Fibroblast of gingiva (primary cell): ENCODE data around the gene POU2F1.

Source experiments
- DNase-seq: peaks from one replicate; pipeline ENCODE4 v3.0.0-alpha.2; 2011; ENCODE audit warnings: low read depth

POU2F1 gene

DNA sequence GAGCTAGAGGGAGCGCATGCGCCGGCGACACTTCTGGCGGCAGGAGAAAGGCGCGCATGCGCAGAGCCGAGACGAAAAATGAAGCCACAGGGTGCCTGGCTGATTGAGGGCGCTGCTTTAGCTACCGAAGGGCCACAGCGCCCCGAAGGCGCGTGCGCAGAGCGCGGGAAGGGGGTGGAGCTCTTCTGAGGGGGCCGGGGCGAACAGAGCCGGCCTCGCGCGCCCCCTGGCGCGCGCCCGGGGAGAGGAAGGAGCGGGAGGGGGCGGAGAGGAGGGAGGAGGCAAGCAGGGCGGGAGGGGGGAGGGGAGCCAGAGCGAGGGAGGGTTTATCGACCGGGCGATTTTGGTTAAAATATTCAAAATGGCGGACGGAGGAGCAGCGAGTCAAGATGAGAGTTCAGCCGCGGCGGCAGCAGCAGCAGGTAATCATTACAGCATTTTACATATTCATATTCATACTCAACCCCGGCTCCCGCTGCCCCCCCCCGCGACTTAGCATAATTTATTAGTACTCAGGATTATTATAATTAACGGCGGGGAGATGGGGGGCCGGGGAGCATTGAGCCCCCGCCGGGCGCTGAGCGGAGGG lies at the start of gene POU2F1:
Gene POU2F1 (plus strand): TSS at position 350 of the 589 bp plus-strand sequence. CDS start 12 bp downstream, at position 362.
- DNase-seq, result peak; percentile 95

DNA sequence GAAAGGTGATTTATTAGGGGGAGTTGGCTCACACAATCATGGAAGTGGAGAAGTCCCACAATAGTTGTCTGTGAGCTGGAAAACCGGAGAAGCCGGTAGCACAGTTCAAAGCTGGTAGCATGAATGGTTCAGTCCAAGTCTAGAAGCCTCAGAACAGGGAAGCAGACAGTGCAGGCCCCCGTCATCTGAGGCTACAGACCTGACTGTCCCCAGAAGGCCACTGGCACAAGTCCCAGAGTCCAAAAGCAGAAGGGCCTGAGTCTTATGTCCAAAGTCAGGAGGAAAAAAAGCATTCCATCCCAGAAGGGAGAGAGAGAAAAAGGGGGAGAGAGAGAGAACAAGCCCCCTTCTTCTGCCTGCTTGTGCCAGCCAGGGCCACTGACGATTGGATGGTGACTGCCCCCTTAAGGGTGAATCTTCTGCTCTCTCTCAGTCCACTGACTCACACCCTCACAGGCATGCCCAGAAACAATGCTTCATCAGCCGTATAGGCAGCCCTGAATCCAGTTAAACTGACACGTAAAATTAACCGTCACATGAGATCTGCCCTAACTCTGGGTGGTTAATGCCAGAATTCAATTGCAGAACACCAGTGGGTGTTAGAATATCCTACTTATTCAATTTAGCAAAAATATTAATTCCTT lies 49.3 kb upstream of the POU2F1 start:
- DNase-seq, result peak; percentile 13

DNA sequence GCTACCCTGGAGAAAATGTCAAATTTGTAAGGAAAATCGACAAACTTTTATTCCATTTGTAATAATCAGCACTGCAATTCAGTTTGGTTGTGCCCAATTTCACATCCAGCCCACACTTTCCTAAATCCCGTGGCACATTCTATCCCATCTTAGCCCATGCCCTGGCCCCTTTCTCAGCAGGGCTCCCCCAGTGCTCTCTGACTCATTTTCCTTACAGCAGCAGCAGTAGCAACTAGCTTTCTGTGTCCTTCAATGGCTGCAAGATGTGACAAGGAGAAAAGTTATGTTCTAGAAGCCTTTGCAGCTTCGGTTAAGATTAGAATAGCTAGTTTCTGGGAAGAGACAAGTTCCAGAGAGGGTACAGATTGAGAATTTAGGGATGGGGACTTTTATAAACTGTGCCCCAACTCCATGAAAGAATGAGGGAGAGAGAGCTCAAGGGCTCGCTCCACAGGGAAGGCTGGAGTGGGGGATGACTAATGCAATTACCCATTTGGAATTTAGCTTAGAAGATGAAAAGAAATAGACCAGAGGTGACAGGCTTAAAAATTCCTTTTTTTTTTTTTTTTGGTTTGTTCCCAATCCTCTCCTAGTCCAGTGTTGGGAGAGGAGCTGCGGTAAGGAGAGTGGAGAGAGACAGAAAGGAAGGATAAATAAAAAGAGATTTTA lies 47.0 kb upstream of the POU2F1 start:
- no peak for DNase-seq

DNA sequence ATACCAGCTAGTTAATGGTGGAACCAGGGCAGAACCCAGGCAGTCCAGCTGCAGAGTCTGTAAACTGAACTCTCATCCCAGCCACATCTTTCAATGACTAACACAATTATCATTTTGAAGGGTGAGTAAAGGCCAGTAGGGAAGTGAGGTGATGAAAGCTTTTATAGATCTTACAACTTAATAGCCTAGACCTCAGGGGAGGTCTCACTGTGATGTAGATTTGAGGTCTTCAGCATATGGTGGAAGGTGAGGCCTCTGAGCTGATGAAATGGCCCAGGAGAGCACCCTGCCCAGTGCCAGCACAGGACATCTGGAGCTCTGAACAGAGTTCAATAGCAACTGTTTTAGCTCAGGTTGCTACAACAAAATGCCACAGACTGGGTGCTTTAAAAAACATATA lies 44.8 kb upstream of the POU2F1 start:
- DNase-seq, result no peak

DNA sequence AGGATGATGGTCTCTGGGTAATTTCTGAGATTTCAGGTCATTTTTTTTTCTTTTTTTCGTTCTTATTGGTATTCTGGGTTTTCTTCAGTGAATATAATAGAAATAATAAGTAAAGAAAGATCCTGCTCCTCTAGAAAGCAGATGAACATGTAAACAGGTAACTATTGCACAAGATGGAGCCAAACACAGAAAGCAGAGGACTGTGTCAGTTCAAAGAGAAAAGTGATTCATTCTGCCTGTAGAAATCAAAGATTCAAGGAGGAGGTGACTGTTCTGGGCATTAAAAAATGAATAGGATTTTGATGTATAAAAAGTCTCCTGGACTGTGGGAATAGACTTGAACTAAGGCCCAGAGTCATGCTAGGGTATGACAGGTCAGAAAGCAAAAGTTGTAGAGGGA lies 41.9 kb upstream of the POU2F1 start:
- DNase-seq, result no peak

DNA sequence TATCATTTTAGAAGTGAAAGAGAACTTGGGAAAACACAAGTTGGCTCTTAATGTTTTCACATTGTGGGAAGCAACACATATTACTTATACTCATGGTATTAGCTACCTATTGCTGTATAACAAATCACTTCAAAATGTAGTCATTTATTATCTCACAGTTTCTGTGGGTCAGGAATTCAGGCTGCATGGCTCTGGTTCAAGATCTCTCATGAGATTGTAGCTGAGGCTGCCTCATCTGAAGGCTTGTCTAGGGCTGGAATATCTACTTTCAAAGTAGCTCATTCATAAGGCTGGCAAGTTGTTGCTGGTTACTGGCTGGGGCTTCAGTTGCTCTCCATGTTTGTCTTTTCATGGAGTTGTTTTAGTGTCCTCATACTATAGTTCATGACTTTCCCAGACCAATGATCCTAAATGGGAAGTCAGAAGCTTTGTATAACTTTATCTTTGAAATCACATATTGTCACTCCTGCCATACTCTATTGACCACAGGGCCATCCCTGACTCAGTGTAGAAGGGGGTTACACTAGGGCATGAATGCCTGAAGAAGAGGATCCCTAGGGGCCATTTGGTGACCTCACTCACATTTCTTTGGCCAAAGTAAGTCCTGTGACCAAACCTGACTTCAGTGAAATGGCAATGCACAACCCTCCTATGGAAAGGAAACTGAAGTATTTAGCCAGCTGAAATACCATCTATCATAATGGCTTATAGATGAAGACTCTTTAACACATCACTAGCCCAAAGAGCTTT lies 37.9 kb upstream of the POU2F1 start:
- no peak for DNase-seq

DNA sequence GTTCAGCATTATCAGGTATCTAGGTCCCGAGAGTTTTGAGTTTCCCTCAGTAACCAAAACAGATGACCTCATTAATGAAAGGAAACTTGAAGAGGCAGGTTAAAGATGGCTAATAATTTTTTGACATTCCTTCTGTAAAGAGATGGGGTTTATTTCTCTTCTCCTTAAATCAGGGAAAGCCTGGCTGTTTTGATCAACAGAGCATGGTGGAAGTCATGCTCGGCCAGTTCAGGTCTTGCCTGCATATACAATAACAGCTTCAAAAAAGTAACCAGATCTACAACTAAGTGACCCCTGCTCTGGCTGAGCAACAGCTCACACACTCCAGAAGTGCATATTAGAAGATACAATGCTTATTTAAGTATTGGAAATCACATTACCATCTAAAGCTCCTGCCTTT lies 36.6 kb upstream of the POU2F1 start:
- no peak for DNase-seq

DNA sequence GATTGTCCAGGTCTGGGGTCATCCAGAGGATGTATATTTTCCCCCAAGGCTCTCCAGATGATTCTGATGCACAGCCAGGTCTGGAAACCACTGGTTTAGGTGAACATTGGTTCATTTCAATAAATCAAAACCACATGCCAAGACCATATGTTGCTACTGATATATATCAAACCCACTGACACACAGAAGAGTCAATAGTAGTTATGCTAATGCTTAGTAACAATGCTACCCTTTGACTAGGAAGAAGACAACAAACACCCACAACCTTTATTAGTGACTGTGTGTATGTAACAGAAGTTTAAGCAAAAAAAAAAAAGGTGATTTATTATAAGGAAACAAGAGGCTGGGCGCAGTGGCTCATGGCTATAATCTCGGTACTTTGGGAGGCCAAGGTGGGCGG lies 35.6 kb upstream of the POU2F1 start:
- DNase-seq, result no peak

DNA sequence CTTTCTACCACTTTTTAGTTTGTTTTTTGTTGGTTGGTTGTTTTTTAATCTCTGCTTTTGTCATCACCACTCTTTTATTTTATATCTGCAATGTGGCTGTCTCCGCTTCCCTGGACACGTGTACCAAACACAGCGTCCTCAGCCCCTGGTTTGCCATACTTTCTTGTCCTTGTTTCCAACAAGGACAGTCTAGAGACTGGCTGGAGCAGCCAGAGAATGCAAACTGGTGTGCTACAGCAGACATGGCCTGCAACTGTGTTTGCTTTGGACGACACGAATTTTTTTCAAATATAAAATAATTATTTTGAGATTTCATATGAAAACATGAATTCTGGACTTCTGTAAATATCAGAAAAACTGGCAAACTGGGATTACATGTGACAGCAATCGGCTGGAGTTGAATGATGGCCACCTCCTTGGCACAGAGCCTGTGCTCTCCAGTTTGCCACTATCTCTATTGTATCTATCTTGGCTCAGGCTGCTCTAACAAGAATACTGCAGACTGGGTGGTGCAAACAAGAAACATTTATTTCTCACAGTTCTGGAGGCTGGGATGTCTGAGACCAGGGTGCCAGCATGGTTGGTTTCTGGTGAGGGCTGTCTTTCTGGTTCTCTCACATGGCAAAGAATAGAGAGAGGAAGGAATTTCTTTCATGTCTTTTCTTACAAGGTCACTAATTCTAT lies 34.6 kb upstream of the POU2F1 start:
- no peak for DNase-seq

DNA sequence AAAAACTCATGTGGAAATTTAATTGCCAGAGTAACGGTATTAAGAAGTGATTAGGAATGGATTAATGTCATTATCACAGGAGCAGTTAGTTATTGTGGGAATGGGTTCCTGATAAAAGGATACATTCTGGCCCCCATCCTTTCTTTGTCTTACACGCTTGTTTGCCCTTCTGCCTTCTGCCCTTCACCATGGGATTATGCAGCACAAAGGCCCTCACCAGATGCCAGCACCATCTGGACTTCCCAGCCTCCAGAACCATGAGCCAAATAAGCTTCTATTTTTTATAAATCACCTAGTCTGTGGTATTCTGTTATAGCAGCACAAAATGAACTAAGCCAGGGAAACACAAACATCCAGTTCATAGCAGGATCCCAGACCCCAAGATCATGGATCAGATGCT lies 33.9 kb upstream of the POU2F1 start:
- no peak for DNase-seq

DNA sequence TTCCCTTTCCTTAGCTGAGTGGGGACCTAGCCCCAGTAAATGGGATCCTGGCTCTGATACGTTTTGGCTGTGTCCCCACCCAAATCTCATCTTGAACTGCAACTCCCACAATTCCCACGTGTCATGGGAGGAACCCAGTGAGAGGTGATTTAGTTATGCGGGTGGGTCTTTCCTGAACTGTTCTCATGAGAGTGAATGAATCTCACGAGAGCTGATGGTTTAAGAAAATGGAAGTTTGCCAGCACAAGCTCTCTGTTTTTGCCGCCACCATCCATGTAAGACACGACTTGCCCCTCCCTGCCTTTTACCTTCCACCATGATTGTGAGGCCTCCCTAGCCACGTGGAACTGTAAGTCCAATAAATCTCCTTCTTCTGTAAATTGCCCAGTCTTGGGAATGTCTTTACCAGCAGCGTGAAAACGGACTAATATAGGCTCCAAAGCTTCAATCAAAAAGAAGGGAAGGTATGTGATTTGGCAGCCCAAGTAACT lies 29.9 kb upstream of the POU2F1 start:
- DNase-seq, result no peak

DNA sequence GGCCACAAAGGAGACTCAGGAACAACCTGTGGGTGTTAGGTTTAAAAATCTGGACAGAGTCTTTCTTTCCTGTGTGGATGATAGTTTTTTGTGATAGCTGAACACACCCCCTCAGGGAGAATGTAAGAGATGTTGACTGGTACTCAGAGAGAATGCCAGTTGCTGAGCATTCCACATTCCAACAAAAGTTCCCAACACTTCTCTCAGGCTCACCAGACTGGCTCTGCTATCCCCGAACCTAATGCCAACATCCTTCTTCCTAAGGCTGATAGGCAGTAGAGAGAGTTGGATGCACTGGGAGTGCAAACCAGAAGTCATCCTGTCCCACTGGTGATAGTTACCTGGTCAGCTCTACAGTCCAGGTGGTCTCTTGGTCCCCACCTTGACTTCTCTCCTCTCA lies 28.7 kb upstream of the POU2F1 start:
- DNase-seq, result no peak

DNA sequence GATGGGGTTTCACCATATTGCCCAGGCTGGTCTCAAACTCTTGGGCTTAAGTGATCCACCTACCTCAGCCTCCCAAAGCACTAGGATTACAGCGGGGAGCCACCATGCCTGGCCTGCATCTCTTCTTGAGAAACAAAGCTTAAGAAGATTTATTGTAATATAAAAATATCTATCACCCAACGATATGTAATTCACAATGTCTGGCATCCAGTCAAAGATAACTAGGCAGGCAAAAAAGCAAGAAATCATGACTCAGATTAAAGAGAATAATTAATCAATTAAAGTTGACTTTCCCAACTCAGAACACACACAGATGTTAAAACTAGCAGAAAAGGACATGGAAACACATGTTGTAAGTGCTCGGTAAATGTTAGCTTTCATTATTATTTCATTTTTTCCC lies 26.5 kb upstream of the POU2F1 start:
- DNase-seq, result no peak

DNA sequence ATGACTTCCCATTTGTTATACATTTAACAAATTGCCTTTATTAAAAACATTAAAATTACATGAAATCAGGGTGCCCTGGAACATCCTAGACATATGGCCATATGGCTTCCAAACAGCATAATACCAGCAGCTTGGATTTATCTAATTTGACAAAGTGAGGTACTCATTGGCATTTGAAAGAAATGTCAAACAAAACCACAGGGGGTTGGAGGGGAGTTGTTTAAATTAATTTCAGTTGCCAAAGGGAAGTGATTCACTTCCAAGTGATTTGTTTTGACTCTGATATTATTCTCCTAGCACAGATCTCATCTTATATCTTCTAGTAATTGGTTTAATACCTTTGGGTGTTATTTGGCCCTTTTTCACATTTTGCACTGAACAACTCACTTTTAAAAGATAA lies 24.5 kb upstream of the POU2F1 start:
- DNase-seq, result no peak

DNA sequence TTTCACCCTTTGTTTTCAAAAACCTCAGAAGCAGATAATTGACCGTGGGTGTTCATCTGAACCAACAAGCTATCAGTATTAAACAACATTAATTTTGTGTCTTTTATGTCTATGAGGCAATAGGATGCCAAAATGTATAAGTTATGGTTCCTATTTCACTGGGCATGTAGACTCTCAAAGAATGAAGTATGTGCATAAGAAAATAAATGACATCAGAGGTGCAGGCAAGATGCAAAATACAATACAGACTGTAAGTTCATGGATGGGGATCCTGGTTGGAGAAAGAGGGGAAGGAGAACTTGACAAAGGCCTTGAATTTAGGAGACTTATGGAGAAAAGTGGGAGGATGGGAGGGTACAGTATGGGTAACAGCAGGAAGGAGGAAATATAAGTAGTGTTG lies 23.4 kb upstream of the POU2F1 start:
- DNase-seq, result no peak

DNA sequence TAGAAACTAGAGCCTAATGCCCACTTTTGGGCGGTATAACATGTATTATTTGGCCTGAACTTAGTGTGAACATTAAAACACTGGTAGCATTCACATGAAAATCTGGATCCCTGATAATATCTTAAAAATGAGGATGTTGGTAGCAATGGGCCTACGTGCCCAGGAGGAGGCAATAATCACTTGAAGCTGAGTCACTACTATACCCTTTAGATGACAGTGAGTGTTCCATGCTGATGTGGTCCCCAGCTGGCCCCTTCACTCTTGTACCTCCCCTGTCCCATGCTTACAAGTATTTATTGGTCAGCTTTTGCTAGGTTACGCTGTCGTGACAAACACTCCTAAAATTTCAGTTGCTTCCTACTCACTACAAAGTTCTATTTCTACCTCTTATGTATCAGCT lies 23.0 kb upstream of the POU2F1 start:
- DNase-seq, result no peak

DNA sequence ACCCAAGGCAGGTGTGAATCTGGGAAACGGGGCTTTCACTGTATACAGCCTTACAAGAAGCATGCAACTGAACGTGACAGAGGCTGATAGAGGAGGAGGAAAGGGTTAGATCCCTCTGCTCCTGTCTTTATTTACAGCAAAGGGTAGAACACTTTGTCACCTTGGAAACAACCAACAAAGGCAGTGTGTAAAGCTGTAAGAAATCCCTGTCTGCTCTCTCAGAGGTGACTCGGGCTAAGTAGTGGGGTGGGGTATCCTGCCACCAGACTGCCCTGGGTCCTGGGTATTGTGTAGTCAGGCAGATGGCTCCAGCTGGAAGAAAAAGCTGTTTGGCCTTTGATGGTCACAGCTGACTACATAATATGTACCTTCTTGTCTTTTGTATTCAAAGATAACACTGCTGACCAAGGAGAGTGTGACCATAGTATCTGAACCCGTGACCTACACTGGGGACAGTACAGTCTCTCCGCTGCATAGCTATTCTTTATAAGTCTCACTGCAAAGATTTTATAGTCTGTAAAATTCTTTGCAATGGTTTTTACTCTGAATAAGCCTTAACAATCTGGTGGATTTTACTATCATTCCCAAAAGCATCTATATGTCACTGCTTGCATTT lies 22.1 kb upstream of the POU2F1 start:
- no peak for DNase-seq

DNA sequence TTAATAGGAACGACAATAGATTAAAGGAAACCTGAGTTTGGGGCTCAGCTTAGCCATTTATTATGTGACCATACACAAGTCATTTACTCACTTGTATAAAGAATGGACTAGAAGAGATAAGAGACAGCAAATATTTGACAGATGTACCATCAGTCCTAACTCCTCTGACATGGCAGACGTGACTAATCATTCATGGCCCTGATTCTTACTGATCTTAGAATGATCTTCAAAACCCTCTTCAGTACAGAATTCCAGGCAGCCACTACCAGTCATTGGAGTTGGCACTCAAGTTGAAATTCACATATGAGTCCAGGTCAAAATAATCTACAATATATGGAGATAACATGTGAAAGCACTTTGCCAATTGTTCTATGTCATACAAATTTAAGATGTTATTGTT lies 21.0 kb upstream of the POU2F1 start:
- no peak for DNase-seq

DNA sequence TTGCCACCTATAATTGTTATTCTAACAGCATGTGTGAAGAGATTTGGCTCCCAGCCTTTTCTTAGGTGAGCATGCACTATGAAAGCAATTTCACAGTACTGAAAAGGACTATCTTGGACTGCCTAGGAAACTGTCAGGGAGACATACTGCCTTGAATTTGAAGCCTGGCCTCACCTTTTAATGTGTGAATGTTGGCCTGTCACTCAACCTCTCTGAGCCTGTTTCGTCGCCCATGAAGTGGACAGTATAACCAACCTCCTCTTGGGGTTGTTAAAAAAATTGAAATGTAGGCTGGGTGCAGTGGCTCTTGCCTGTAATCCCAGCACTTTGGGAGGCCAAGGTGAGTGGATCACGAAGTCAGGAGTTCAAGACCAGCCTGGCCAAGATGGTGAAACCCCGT lies 20.4 kb upstream of the POU2F1 start:
- DNase-seq, result no peak

DNA sequence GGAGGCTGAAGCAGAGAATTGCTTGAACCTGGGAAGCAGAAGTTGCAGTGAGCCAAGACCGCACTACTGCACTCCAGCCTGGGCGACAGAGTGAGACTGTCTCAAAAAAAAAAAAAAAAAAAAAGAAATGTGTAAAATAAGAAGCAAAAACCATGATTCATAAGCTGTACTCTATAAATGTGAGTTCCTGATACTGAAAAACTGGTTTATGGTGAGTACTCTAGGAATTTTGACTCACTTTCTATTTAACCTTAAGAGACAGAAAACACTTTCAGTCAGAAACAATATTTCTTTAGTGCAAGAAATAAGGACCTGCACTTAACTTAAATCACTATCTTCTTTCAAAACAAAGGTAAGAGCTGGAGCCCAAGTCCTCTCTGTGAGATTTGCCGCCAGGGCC lies 19.9 kb upstream of the POU2F1 start:
- no peak for DNase-seq

DNA sequence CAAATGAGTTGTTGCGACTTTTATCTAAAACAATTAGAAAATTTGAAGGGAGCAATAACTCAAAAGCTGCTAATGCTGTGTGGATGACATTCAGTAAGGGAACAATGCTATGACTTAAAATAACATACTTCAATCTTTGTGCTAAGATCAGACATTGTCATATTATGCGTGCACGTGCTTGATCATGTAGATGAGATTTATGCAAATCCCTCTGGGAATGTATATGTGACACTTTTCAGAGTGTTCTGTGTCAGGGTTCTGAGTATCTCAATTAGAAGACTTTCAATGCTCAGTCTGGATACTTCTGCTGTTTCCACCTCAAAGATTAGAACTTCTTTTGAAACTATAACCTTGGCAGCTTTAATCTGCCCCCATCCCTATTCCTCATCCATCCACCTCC lies 18.6 kb upstream of the POU2F1 start:
- DNase-seq, result no peak
